IMR-90 (cell line): Measurements from ENCODE around the gene OSBPL1A. TPM values are rescaled to one million over a fixed set of nuclear protein-coding genes. Genes with fewer than 3 reads are reported as not detected.

Experiments
- ATAC-seq: fragments of 200-7000 bp; cut with Tn5 transposase; 2 replicates; pipeline ENCODE4 v1.9.1; 2020; ENCODE audit warnings: low read depth, mild to moderate bottlenecking, moderate library complexity
- BruUV-seq: library from RNA; stranded (reverse); fragments of 400-500 nt; replicated peaks from 2 replicates; lab custom pipeline; 2021; lab: Mats Ljungman, UMichigan
- CTCF ChIA-PET: fragments of 300-600 bp; formaldehyde crosslinking; extraction: SDS; loops from one replicate; lab custom pipeline; 2021; ENCODE audit warnings: antibody characterized with exemption; lab: Yijun Ruan, JAX
- POLR2A ChIA-PET: fragments of 300-600 bp; sonication (Branson Sonifier 250); formaldehyde crosslinking; loops from one replicate; lab custom pipeline; 2022; ENCODE audit warnings: antibody characterized with exemption; ENCODE audit not compliant: unreplicated experiment; lab: Charles Lee
- DNase-seq: peaks from one replicate; pipeline ENCODE4 v3.0.0; 2013
- H2AFZ ChIP-seq: replicated peaks from 2 replicates; pipeline ENCODE3; 2013; ENCODE audit warnings: low read length, mild to moderate bottlenecking; ENCODE audit not compliant: poor library complexity
- H2AK5ac ChIP-seq: 2 replicates; pipeline ENCODE4 v1.6.1; 2013; ENCODE audit warnings: low read depth, low read length, inconsistent platforms
- H2AK9ac ChIP-seq: replicated peaks from 2 replicates; pipeline ENCODE3; 2013; ENCODE audit warnings: mild to moderate bottlenecking, low read depth, low read length, moderate library complexity; ENCODE audit not compliant: poor library complexity
- H2BK120ac ChIP-seq: 2 replicates; pipeline ENCODE4 v1.6.1; 2013; ENCODE audit warnings: low read depth, low read length, inconsistent platforms
- H2BK15ac ChIP-seq: 3 replicates; pipeline ENCODE4 v1.6.1; 2013; ENCODE audit warnings: low read depth, low read length, inconsistent platforms
- H2BK20ac ChIP-seq: 2 replicates; pipeline ENCODE4 v1.6.1; 2013; ENCODE audit warnings: low read depth, mild to moderate bottlenecking, inconsistent platforms, low read length, moderate library complexity
- H2BK5ac ChIP-seq: 2 replicates; pipeline ENCODE4 v1.6.1; 2013; ENCODE audit warnings: mild to moderate bottlenecking, low read depth, low read length, inconsistent platforms; ENCODE audit not compliant: poor library complexity, severe bottlenecking
- H3K14ac ChIP-seq: replicated peaks from 2 replicates; pipeline ENCODE4 v1.6.1; 2013; ENCODE audit warnings: low read depth, low read length, inconsistent platforms
- H3K18ac ChIP-seq: 2 replicates; pipeline ENCODE4 v1.6.1; 2013; ENCODE audit warnings: low read depth, low read length, control low read depth
- H3K23ac ChIP-seq: 2 replicates; pipeline ENCODE4 v1.6.1; 2013; ENCODE audit warnings: low read depth, low read length, inconsistent platforms
- H3K27ac ChIP-seq: 2 replicates; pipeline ENCODE4 v1.5.1; 2013; ENCODE audit warnings: mild to moderate bottlenecking, control low read depth, low read length; ENCODE audit not compliant: insufficient read depth
- H3K27me3 ChIP-seq: 2 replicates; pipeline ENCODE4 v1.6.1; 2013; ENCODE audit warnings: low read length; ENCODE audit not compliant: control insufficient read depth, insufficient read depth
- H3K36me3 ChIP-seq: 2 replicates; pipeline ENCODE4 v1.6.1; 2013; ENCODE audit warnings: low read length, mixed read lengths; ENCODE audit not compliant: control insufficient read depth, insufficient read depth
- H3K4ac ChIP-seq: 2 replicates; pipeline ENCODE4 v1.6.1; 2013; ENCODE audit warnings: low read depth, low read length, inconsistent platforms
- H3K4me1 ChIP-seq: 2 replicates; pipeline ENCODE4 v1.6.1; 2013; ENCODE audit warnings: low read length, mixed read lengths; ENCODE audit not compliant: control insufficient read depth, insufficient read depth
- H3K4me2 ChIP-seq: 2 replicates; pipeline ENCODE4 v1.6.1; 2013; ENCODE audit warnings: low read depth, mild to moderate bottlenecking, control low read depth, low read length, moderate library complexity
- H3K4me3 ChIP-seq: 2 replicates; pipeline ENCODE4 v1.5.1; 2013; ENCODE audit warnings: low read depth, mild to moderate bottlenecking, control low read depth, low read length, moderate library complexity; ENCODE audit not compliant: insufficient read depth
- H3K56ac ChIP-seq: 2 replicates; pipeline ENCODE4 v1.6.1; 2013; ENCODE audit warnings: low read length, inconsistent platforms; ENCODE audit not compliant: insufficient read depth; ENCODE audit errors: extremely low read depth
- H3K79me1 ChIP-seq, 2 experiments: 2 replicates each; pipeline ENCODE4 v1.6.1; 2013; ENCODE audit warnings: low read length in 2 of 2, inconsistent platforms in 1 of 2, low read depth in 1 of 2
- H3K9ac ChIP-seq: 2 replicates; pipeline ENCODE4 v1.6.1; 2013; ENCODE audit warnings: low read depth, low read length, control low read depth
- H3K9me1 ChIP-seq: 2 replicates; pipeline ENCODE4 v1.6.1; 2013; ENCODE audit warnings: low read length, inconsistent platforms; ENCODE audit not compliant: insufficient read depth
- H3K9me3 ChIP-seq: 2 replicates; pipeline ENCODE4 v1.6.1; 2013; ENCODE audit warnings: low read length; ENCODE audit not compliant: control insufficient read depth, insufficient read depth
- H4K20me1 ChIP-seq: 2 replicates; pipeline ENCODE4 v1.6.1; 2013; ENCODE audit warnings: low read length, inconsistent platforms; ENCODE audit not compliant: insufficient read depth
- H4K5ac ChIP-seq: 2 replicates; pipeline ENCODE4 v1.6.1; 2013; ENCODE audit warnings: mild to moderate bottlenecking, low read depth, low read length, control low read depth
- H4K8ac ChIP-seq, 2 experiments: 2 replicates each; pipeline ENCODE4 v1.6.1; 2013; ENCODE audit warnings: low read depth in 2 of 2, low read length in 2 of 2, control low read depth in 1 of 2, inconsistent platforms in 1 of 2
- H4K91ac ChIP-seq: 2 replicates; pipeline ENCODE4 v1.6.1; 2013; ENCODE audit warnings: low read depth, low read length, inconsistent platforms; ENCODE audit not compliant: insufficient read depth
- CEBPB ChIP-seq: IDR thresholded peaks from 2 replicates; pipeline ENCODE4 v1.6.1; 2012; ENCODE audit warnings: low read depth, low read length, improper control_type of control experiment
- RFX5 ChIP-seq: IDR thresholded peaks from 2 replicates; pipeline ENCODE4 v1.8.0; 2012; ENCODE audit warnings: low read depth, mild to moderate bottlenecking, low read length, moderate library complexity
- WGBS, 2 experiments: methylation state at CpG; one replicate each; pipeline versions ENCODE4 v1.1.5 to v1.1.7; 2013; ENCODE audit warnings: missing lambda C conversion rate in 2 of 2; ENCODE audit not compliant: insufficient read length in 1 of 2; ENCODE audit errors: extremely low coverage in 2 of 2; 5-methylcytosine and 5-hydroxymethylcytosine counted together
- dilution Hi-C: fragments of 300-500 bp; cut with HindIII; formaldehyde crosslinking; loops from one replicate; pipeline ENCODE4 v1.14.3; 2018; ENCODE audit warnings: low sequenced_read_pairs; ENCODE audit not compliant: unreplicated experiment
- in situ Hi-C: fragments of 300-500 bp; cut with MboI; formaldehyde crosslinking; loops from 3 replicates; pipeline ENCODE4 v1.14.3; 2019; ENCODE audit warnings: low sequenced_read_pairs, inconsistent platforms, mixed read lengths
- intact Hi-C: fragments of 100-400 bp; cut with micrococcal nuclease; formaldehyde crosslinking; loops from 2 replicates; pipeline ENCODE4 v1.10.0; 2022
- polyA plus RNA-seq, 3 experiments: library from polyadenylated mRNA; depleted of rRNA; stranded (reverse); fragments of >200 nt; gene quantifications; 2 replicates each; pipeline ENCODE4 v1.2.3, GENCODE V29; 2012; ENCODE audit warnings: low replicate concordance in 1 of 3
- total RNA-seq: library from RNA; depleted of rRNA; stranded (reverse); fragments of >200 nt; gene quantifications from 2 replicates; pipeline ENCODE4 v1.2.3, GENCODE V29; 2012

OSBPL1A gene
- total and polyA plus RNA-seq, 2 of the 4 experiments (the other 2 are of a cell fraction), result 29.4 to 70.4 TPM

- 73% methylated on average over 2 of the region's 2 CpGs; no CpG with 5 or more reads in 1 of the 2 experiments for WGBS, 2 experiments
- no peak for ATAC-seq
- no peaks in the 10 kb centered on the region for H3K79me1 ChIP-seq
- ChIA-PET CTCF (interaction anchor here (0.5 kb wide), 1 partner anchor 36 kb away, joined by 3 read pairs; no protein-coding TSS in a partner anchor), POLR2A (no interaction called here)
- no peak overlapping the region for H3K4me3 ChIP-seq
- H2AFZ ChIP-seq, result no peak overlapping the region
- H3K56ac ChIP-seq, result no peak overlapping the region
- H3K9me3 ChIP-seq, result no peaks in the 10 kb centered on the region
- no peak overlapping the region for H2BK20ac ChIP-seq
- no peak overlapping the region for H4K5ac ChIP-seq
- H3K4me1 ChIP-seq, result peaks cover 6% of the 10 kb centered on the region
- H3K27ac ChIP-seq, result no peak overlapping the region
- H4K8ac ChIP-seq, result no peak overlapping the region
- TF ChIP-seq CEBPB (0 out of 2 replicates have a peak, but pooled peaks have one; percentile 19), RFX5 (no peak)
- dilution Hi-C loops (no loop called here), intact Hi-C loops (no loop called here), in situ Hi-C loops (loop anchor here (10.0 kb wide), 1 partner anchor 297 kb away; no protein-coding TSS in a partner anchor)
- peaks cover 8% of the 10 kb centered on the region; the same call in 1 of the 2 replicates for H3K9me1 ChIP-seq
- H2AK5ac ChIP-seq, result no peak overlapping the region
- peaks cover 18% of the 10 kb centered on the region for H3K36me3 ChIP-seq
- H3K4ac ChIP-seq, result no peak overlapping the region
- no peak overlapping the region for H4K91ac ChIP-seq
- H3K27me3 ChIP-seq, result no peaks in the 10 kb centered on the region
- no peaks in the 10 kb centered on the region for H4K20me1 ChIP-seq
- H3K23ac ChIP-seq, result no peak overlapping the region
- no peak overlapping the region for H3K18ac ChIP-seq
- H2BK5ac ChIP-seq, result no peak overlapping the region
- BruUV-seq, result no TSS peak
- no peak overlapping the region for H2BK15ac ChIP-seq
- no peak overlapping the region for H3K4me2 ChIP-seq
- no peak overlapping the region for H3K14ac ChIP-seq
- no peak overlapping the region for H2BK120ac ChIP-seq
- no peak overlapping the region for H2AK9ac ChIP-seq
- H3K9ac ChIP-seq, result no peak overlapping the region
- DNase-seq, result no peak
These were observed 276.0 kb downstream of the OSBPL1A start for GRCh38 chr18:24121625-24122024.
